GM13976 (cell line): Measurements from ENCODE around the gene HBZ.

ENCODE experiments used
- DNase-seq: peaks from one replicate; pipeline ENCODE4 v3.0.0; 2012; ENCODE audit warnings: low spot score
- in situ Hi-C: fragments of 300-500 bp; cut with MboI; formaldehyde crosslinking; loops from one replicate; pipeline ENCODE4 v1.12.0; 2022; ENCODE audit warnings: low sequenced_read_pairs, mixed read lengths, inconsistent platforms; ENCODE audit not compliant: unreplicated experiment
- TF ChIP-seq, protein P1 (sequence below): IDR thresholded peaks from 2 replicates; pipeline ENCODE4 v1.5.1; 2012; ENCODE audit warnings: borderline replicate concordance, mild to moderate bottlenecking; ENCODE audit not compliant: insufficient read depth; ENCODE audit errors: extremely low read depth, missing control alignments, control extremely low read depth

The HBZ gene

DNA sequence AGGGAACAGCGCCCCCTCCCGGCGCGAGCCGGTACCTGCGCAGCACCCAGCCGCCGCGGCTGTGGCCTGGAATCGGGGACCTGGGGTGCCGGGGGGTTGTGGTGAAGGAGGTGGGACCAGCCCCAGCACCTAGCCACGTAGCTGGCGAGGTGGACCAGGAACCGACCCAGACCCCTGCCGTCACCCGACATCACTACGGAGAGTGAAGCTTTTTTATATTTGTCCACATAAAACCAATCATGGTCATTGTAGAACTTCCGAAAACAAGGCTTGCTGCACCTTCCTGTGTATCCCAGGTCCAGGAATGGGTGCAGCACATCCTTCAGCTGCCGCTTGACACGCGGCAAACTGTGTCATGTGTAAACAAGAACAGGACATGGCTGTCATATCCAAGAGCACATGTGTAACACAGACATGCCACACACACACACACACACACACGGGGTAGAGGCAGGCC is 29.1 kb downstream of the HBZ start:
- no peak for DNase-seq
- in situ Hi-C loops, result loop anchor here (5.0 kb wide), 1 partner anchor 64 kb away; no protein-coding TSS in a partner anchor
- TF ChIP-seq, protein P1, sequence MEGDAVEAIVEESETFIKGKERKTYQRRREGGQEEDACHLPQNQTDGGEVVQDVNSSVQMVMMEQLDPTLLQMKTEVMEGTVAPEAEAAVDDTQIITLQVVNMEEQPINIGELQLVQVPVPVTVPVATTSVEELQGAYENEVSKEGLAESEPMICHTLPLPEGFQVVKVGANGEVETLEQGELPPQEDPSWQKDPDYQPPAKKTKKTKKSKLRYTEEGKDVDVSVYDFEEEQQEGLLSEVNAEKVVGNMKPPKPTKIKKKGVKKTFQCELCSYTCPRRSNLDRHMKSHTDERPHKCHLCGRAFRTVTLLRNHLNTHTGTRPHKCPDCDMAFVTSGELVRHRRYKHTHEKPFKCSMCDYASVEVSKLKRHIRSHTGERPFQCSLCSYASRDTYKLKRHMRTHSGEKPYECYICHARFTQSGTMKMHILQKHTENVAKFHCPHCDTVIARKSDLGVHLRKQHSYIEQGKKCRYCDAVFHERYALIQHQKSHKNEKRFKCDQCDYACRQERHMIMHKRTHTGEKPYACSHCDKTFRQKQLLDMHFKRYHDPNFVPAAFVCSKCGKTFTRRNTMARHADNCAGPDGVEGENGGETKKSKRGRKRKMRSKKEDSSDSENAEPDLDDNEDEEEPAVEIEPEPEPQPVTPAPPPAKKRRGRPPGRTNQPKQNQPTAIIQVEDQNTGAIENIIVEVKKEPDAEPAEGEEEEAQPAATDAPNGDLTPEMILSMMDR, result peak; percentile 90

DNA sequence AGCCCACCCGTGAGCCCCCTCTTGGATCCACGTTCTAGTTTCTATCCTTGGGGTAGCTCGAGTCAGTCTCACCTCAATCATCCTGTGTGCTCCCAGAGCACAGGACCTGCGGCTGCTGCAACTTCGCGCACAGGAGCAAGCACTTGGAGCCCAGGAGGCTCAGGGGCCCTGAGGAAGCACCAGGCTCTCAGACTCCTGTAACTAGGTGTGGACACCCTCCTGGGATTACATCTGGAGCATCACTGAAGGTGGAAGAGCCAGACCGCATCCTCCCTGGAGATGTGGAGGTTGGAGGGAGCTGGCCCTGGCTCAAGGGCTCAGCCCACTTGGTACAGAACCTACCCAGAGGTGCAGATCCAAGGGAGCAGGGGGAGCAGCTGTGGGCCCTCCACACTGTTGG is 30.6 kb downstream of the HBZ start:
- no peak for DNase-seq
- in situ Hi-C loops, result loop anchor here (5.0 kb wide), 1 partner anchor 66 kb away; no protein-coding TSS in a partner anchor
- TF ChIP-seq, protein P1, result no peak

DNA sequence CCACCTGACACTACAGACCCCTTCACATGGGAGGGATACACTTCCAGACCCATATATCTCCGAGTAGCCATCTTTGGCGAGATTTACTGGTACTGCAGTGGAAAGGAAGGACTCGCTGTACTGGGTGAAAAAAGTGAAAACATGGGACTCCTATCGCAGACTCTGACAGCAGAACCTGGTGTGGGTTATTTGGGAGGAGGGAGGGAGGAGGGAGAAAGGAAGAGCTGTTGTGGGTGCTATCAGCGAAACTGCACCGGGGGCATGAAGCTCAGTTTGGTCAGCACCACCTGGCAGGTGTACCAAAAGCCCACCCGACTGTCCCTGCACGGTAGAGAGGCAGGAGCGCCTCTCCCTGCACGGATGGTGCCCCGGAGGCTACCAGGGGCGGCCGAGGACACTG is 32.8 kb downstream of the HBZ start:
- TF ChIP-seq, protein P1, result no peak
- no peak for DNase-seq
- in situ Hi-C loops, result no loop called here

DNA sequence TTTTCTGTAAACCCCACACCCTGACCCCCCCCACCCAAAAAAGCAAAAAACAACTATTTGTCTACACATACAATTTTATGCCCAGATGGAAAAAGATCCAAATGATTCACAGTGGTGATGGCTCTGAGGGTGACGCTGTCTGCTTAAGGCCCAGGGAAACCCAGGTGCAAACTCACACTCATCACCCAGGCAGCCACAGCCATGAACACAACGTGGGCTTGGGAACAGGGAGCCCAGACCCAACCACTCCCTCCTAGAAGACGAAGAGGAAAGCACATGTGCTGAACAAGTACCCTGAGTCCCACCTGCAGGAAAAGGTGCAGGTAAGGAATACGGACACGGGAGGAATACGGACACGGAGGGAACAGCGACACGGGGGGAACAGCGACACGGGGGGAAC is 33.2 kb downstream of the HBZ start:
- in situ Hi-C loops, result no loop called here
- TF ChIP-seq, protein P1, result no peak
- DNase-seq, result no peak

DNA sequence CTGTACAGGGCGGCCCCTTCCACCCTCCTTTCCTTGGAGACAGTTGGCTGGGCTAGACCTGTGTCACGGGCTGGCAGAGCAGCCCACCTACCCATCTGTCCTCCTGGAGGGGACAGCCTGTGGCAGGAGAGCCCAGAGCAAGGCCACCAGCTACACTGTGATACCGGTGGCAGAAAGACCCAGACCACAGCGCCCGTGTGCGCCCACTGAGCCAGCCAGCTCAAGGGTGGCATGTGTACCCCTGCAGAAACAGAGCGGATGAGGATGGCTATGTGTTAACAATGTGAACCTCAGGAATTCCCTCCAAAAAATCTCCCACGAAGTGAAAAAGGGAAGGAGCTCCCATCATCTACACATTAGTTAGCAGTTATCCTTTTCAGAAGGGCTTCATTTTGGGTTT is 34.9 kb downstream of the HBZ start:
- TF ChIP-seq, protein P1, result no peak
- no peak for DNase-seq
- in situ Hi-C loops, result no loop called here

DNA sequence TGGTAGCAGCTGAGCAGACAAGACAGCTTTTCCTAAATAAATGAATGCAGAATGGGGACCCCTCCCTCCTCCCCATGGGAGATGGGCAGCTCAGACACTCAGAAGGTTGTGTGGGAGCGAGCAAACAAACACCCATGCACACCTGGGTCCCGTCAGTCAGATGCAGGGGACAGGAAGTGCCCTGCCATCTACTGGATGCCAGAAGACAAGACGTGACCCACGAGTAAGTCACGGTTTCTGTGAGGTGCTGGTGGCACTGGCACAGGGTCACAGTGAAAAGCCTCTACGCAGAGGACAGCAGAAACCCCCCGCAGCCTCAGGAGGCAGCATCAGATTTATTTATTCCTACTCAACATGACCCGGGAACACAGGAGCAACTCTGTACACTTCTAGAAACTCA is 36.2 kb downstream of the HBZ start:
- in situ Hi-C loops, result no loop called here
- no peak for DNase-seq
- TF ChIP-seq, protein P1, result no peak
